ACHN (cell line): ENCODE results near the gene SLC35F4.
A peak's percentile ranks its signal among the peaks of the same experiment; 100 is the strongest.
"Not testable (repeated sequence)": the region's sequence is repeated elsewhere in the genome, so short reads cannot be mapped to it uniquely, and the experiment has no call there.

Experiments used
- DNase-seq: peaks from one replicate; pipeline ENCODE4 v3.0.0-alpha.2; 2015
- in situ Hi-C: cut with HindIII; loops from 2 replicates; pipeline ENCODE4 v1.10.0; 2017; ENCODE audit warnings: low sequenced_read_pairs, low pct_ligation_motif_present, low pct_unique_long_range_greater_than_20kb

The SLC35F4 gene

GRCh38 chr14:57748279-57748678 lies 117.6 kb downstream of the SLC35F4 start:
- peak; percentile 28 for DNase-seq
- in situ Hi-C loops, result no loop called here

DNA sequence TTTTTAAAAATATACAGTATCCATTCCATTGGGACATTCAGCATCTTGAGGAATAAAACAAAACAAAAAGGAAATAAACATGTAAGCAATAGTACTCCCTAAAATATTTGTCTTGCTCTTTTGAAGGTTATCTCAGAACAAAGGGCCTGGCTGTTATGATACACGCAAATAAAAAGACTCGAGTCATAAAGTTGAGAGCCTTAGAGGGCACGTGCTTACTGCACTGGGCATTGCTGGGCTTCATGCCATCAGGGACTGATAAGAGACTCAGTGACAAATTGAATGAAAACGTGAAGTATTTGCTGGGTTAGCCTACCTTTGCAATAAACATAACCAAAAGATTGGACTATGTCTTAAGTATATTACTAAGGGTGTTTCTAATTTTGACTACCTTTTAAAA lies 118.9 kb downstream of the SLC35F4 start:
- in situ Hi-C loops, result no loop called here
- DNase-seq, result peak; percentile 94

- DNase-seq, result peak; percentile 79
- in situ Hi-C loops, result no loop called here
Measured at GRCh38 chr14:57746563-57746962, 119.3 kb downstream of the SLC35F4 start.

GRCh38 chr14:57739516-57739915 lies 126.4 kb downstream of the SLC35F4 start:
- in situ Hi-C loops, result no loop called here
- DNase-seq, result no peak

DNA sequence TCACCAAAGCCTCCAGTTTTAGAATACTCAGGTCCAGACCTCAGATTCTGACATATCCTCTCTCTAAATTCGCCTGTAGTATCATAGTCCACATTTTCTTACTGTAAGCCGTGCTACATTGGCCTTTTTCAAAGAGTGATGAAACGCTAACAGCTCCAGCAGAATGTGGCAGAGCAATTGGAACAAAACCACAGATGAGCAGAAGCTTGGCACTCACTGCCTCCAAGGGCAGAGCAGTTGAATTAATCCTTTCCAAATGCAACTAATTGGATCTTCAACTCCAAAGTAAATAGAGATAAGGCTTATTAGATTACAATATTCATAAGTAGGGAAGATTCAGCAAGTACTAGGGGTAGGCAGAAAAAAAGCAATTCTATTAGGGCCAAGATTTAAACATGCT lies 128.3 kb downstream of the SLC35F4 start:
- in situ Hi-C loops, result no loop called here
- DNase-seq, result no peak

DNA sequence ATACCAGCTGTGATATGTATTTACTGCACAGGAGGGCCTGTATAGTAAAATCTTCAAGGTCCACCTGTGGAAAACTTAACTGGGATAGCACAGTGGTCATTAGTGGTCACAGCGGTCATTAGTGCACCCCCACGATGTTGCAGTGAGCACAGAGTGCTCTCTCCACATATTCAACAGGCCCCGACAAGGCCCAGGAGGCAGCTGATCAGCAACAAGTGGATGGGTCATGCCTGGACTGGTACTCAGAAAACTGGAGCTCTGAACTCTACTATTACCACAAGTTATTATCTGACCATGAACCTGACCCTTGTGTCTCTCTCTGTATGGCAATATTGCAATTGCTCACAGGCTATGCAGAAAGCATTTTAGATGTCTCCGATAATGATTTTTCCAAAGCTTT lies 129.5 kb downstream of the SLC35F4 start:
- in situ Hi-C loops, result no loop called here

DNA sequence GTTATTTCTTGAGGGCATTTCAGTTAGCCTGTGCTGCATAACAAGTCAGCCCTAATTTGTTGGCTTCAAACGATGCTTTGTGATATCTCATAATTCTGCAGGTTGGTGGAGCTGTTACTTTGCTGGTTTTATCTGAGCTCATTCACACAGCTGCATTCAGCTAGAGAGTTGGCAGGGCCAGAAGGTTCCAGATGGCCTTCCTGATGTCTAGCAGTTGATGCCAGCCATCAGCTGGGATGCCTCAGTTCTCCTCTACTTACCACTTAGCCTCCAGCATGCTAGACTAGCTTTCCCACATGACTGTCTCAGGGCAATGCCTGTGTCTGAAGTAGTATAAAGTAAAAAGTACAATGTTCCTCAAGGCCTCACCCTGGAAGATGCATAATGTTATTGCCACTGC lies 130.6 kb downstream of the SLC35F4 start:
- no peak for DNase-seq
- in situ Hi-C loops, result no loop called here

More for the DNA sequence above, 129.5 kb downstream of the SLC35F4 start:
- no peak for DNase-seq

DNA sequence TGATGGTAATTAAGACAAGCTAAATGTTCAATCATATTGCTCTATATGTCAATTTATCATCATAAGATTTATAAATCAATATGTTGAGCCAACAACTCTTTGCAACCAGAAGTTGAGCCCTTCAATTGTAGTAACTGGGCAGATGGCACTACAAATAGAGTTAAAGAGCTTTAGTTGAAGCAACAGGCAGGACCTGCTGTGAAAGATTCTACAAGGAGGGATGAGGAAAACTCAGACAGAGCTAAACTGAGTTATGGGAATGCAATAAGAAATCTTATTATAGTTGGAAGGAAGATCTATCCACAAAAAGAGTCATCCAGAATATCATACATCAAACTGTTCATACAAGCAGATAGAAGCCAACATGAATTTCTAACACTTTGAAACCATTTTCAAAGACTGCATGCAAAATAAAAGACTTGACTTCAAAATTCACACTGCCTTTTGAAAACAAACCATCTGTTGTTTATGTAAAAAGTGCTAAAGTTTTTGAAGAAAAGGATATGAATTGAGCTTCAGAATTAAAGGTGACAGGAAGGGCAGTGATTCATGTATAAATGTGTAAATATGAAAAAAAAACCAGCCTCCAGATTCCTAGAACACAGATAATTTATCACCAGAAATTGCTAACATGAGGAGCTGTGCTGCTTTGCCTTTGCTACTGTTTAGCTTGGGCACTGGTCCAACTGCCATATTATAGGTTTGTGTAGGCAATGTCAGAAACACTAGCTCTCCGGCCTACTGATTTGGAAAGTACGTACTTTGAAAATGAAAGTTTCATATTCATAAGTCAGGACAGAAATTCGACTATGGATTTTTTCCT lies 133.2 kb downstream of the SLC35F4 start:
- peak; percentile 40 for DNase-seq
- in situ Hi-C loops, result no loop called here

DNA sequence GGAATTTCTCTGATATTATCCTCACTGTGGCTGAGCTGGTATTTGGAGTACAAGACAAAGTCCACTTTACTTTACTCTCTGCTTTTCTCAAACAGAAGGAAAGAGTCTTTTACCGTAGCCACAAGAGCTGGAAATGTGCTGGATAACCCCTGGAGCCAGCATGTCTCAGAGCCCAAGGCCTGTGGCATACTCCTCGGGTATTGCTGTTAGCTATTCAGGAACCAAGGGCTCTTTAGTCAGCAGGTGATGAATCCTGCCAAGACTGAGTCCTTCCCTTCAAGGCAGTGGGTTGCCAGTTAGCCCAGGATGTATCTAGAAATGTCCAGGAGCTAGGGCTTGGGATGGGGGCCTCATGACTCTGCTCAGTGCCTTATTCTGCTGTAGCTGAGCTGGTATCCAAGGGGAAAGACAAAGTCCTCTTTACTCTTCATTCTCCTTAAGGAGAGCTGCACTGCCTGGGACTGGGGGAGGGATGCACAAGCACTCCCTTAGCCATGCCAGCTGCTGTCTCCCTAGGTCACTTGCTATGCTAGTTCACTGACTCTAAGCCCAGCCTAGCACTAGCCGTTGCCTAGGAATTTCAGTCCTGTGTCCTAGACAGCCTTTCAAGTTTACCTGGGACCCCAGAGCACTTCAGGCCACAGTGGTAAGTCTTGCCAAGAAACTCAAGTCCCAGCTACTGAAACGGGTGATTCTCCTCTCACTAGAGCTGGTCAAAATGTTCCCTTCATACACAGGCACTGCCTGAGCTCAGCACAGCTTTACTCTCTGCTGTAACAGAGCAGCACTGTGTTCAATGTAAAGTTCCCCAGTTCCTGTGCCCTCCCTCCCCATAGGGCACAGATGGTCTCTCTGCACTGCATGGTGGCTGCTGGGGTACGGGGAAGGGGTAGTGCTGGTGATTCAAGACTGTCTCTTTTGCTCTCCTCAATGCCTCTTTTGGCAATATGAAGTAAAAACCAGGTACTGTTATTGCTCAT lies 136.4 kb downstream of the SLC35F4 start:
- DNase-seq, result no peak
- in situ Hi-C loops, result no loop called here

- DNase-seq, result peak; percentile 84
- in situ Hi-C loops, result no loop called here
Measured at GRCh38 chr14:57725399-57726077, 140.4 kb downstream of the SLC35F4 start.

- in situ Hi-C loops, DNase-seq: not testable (repeated sequence)
Measured at GRCh38 chr14:57722141-57722540, 143.8 kb downstream of the SLC35F4 start.

DNA sequence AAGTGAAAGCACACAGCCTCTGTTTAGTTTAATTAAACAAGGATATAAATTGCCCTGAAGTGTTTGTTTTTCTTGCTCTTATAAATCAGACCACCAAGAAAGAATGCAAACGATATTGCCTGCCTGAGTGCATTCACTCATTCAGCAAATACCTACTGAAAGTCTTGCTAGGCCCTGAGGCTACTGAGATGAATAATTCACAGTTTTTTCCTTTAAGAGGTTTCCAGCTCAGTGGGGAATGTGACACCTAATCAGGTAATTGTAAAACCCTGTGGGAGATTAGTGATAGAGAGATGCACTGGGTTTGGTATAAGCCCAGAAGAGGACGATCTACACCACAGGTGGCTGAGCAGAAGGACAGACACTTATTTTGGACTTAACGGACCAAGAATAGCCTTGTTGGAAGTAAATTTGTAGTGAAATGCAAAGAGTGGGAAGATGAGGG lies 151.4 kb downstream of the SLC35F4 start:
- no peak for DNase-seq
- in situ Hi-C loops, result no loop called here

- in situ Hi-C loops, result no loop called here
- DNase-seq, result no peak
Measured at GRCh38 chr14:57712698-57713097, 153.2 kb downstream of the SLC35F4 start.

DNA sequence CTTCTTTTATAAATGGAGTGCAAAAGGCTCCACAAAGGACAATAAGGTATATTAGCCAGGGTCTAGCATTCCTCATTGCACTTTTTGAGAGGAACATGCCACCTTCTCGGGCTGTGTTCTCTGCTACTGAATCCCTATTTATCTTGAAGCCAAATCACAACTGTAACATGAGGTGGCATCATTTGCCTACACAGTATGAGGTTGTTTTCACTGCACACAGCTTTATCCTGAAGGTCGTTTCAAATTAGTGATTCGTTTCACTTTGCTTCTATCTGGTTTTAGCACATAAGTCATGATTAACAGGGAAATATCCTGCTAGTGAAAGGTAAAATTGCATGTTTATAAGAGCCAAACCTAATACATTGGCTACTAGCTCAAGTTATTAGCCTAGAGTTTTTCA lies 153.8 kb downstream of the SLC35F4 start:
- in situ Hi-C loops, result no loop called here
- peak; percentile 39 for DNase-seq

- DNase-seq, result no peak
- in situ Hi-C loops, result no loop called here
Measured at GRCh38 chr14:57709909-57710308, 156.0 kb downstream of the SLC35F4 start.

- in situ Hi-C loops, DNase-seq: not testable (repeated sequence)
Measured at GRCh38 chr14:57709086-57709485, 156.8 kb downstream of the SLC35F4 start.

DNA sequence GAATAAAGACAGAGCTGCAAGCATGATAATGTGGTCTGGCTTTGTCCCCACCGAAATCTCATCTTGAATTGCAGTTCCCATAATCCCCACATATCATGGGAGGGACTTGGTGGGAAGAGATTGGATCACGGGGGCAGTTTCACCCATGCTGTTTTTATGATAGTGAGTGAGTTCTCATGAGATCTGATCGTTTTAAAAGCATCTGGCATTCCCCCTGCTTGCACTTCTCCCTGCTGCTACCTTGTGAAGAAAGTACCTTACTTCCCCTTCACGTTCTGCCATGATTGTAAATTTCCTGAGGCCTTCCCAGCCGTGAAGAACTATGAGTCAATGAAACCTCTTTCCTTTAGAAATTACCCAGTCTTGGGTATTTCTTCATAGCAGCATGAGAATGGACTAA lies 158.7 kb downstream of the SLC35F4 start:
- in situ Hi-C loops, result no loop called here
- no peak for DNase-seq

DNA sequence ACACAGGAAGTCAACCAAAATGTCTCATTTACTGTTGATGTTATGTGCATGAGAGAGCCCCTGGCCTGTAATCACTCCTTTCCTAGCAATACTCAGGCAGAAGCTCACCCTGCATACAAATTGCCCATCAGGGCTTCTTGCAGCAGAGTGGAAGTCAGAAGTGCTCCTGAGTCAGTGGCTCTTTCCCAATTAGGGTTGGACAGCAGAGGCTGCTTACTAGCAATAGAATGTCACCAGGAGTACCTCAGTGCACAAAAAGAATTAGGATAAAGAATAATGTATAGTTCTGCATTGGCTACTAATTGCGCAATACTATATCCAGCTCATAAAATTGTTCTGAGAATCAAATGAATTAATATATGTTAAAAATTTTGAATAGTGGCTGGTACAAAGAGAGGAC lies 161.1 kb downstream of the SLC35F4 start:
- in situ Hi-C loops, result no loop called here
- no peak for DNase-seq

- in situ Hi-C loops, result no loop called here
- DNase-seq, result no peak
Measured at GRCh38 chr14:57699947-57700346, 165.9 kb downstream of the SLC35F4 start.
